Measurements from ENCODE around the gene CORO7. TPM values are rescaled to one million over a fixed set of nuclear protein-coding genes. Genes with fewer than 3 reads are reported as not detected.

Gene CORO7
- polyA plus RNA-seq, 2 of the 4 experiments (the other 2 are of a cell fraction) = 6.0 to 11.9 TPM

DNA sequence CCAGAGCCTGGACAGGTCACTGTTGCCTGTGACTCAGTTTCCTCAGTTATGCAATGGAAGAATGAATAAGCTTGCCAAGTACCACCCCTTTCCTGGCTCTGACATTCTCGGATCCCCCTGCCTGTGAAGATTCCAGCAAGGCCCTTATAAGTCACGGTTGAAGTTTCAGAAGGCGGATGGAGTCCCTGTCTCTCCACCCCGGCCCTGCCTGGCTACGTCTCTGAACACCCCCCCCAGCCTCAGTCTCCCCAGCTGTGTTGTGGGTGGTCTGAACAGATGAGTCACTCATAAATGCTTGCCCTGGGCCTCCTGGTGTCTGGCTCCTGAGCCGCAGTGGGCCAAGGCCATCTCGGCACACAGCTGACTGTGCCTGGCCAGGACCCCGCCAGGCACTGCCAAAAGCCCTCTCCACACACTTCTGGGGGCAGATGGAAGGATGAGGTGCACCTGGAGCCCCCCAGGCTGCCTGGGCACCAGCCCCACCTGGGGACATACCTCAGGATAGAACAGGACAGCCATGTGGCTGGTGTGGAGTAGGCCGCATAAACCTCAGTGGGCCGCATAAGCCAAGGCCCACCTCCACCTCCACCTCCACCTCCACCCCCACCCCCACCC lies 29.3 kb downstream of the CORO7 start:
- H3K4me3 ChIP-seq = no peak overlapping the region
- DNase-seq (ENCODE audit: low read depth in 1 of 2, low spot score in 1 of 2) (no peak), FAIRE-seq (no peak), ATAC-seq (no peak)
- peak overlapping the region in 1 of 2 experiments; percentile 26; a peak in 1 of 6 replicates for H3K27ac ChIP-seq
- peaks cover 12% of the 10 kb centered on the region; the same call in 2 of the 3 replicates for H3K4me1 ChIP-seq
- no peak overlapping the region for H3K4me2 ChIP-seq
- no peak for TF ChIP-seq FOSL2 (IDR thresholded peaks at IDR 0.05)
- peak; percentile 29; the same call in 1 of the 2 replicates for TF ChIP-seq FOSL2 (CRISPR knock-in tag; IDR thresholded peaks at IDR 0.05)
- TF ChIP-seq RCOR1 (IDR thresholded peaks at IDR 0.05; ENCODE audit: low read depth, low read length) = no peak
- 90% methylated on average over 10 of the region's 10 CpGs for WGBS (ENCODE audit: missing lambda C conversion rate)
- ChIA-PET CTCF (interaction anchor here (0.6 to 32.6 kb wide), 8 partner anchors 12 to 700 kb away, joined by 3 to 833 read pairs (median 4); partner anchors contain the start of gene VASN), POLR2A (no interaction called here)
- H3K9me3 ChIP-seq = no peaks in the 10 kb centered on the region

DNA sequence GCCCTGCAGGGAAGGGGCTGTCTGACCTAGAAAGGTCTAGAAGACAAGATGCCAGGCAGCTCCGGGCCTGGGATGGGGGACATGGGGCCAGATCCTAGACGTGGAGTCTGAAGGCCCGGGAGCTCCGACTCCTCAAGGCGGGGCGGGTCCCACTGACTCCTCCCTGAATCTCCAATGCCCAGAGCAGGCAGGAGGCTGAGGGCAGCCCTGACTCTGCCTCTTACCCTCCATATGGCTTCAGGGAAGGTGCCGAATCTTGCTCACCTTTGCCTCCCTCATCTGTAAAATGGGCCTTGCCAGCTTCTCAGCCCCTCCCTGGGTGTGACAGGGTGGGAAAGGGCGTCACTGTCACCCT lies 30.0 kb downstream of the CORO7 start:
- POLR2A ChIA-PET = no interaction called here
- DNase-seq (ENCODE audit: low read depth in 1 of 2, low spot score in 1 of 2) = no peak

DNA sequence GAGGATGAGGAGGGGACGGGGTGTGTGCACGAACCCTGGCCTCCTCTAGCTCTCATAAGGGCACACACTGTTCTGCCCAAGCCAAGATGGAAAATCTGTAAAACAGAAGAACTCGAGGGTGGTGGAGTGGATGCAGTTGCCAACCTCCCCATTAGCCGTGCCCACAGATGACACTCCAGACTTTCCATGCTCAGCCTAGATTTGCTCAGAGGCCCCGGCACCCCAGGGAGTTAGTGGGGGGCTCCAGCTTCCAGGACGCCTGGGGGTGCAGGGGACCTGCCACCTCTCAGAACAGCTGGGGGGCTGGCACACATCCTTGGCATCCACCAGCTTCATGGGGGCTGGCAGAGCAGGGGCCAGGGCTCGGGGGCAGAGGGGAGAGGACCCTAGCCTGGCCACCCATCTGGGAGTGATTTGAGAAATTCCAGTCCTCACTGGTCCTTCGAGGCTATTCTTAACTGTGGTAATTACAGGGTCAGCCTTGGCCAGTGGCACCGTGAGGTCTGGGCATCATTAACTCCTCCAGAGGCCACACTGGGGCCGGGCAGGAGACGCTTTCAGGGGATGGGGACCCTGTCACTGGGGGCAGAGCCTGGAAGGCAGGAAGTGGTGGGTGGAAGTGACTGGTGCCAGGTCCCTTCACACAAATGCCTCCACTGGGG lies 30.5 kb downstream of the CORO7 start:
- no peaks in the 10 kb centered on the region for H3K9me3 ChIP-seq
- POLR2A ChIA-PET = no interaction called here
- H3K27ac ChIP-seq = no peak overlapping the region
- H3K4me2 ChIP-seq = no peak overlapping the region
- DNase-seq (ENCODE audit: low read depth in 1 of 2, low spot score in 1 of 2) = no peak
- ATAC-seq = peak in 1 of 2 experiments; percentile 2; a peak in 2 of 6 replicates
- FAIRE-seq = no peak
- CTCF ChIA-PET = interaction anchor here (0.6 to 32.6 kb wide), 6 partner anchors 11 to 56 kb away, joined by 3 to 833 read pairs (median 6); partner anchors contain the start of gene VASN
- H3K4me3 ChIP-seq = no peak overlapping the region
- peaks cover 12% of the 10 kb centered on the region; the same call in 2 of the 3 replicates for H3K4me1 ChIP-seq
- no peak for TF ChIP-seq MAZ (IDR thresholded peaks at IDR 0.05; ENCODE audit: borderline replicate concordance, low read depth, low read length)
- no peak for TF ChIP-seq SMC3 (IDR thresholded peaks at IDR 0.05)
- no peak for TF ChIP-seq RFX5 (IDR thresholded peaks at IDR 0.05)
- TF ChIP-seq, protein P1, sequence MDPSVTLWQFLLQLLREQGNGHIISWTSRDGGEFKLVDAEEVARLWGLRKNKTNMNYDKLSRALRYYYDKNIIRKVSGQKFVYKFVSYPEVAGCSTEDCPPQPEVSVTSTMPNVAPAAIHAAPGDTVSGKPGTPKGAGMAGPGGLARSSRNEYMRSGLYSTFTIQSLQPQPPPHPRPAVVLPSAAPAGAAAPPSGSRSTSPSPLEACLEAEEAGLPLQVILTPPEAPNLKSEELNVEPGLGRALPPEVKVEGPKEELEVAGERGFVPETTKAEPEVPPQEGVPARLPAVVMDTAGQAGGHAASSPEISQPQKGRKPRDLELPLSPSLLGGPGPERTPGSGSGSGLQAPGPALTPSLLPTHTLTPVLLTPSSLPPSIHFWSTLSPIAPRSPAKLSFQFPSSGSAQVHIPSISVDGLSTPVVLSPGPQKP (IDR thresholded peaks at IDR 0.05; ENCODE audit: low read depth, low read length) = no peak
- no peak for TF ChIP-seq BHLHE40 (IDR thresholded peaks at IDR 0.05; ENCODE audit: low read depth, low read length)
- no peak for TF ChIP-seq FOSB (CRISPR knock-in tag; IDR thresholded peaks at IDR 0.05)
- TF ChIP-seq CEBPB (IDR thresholded peaks at IDR 0.05) = no peak
- TF ChIP-seq, protein P2, sequence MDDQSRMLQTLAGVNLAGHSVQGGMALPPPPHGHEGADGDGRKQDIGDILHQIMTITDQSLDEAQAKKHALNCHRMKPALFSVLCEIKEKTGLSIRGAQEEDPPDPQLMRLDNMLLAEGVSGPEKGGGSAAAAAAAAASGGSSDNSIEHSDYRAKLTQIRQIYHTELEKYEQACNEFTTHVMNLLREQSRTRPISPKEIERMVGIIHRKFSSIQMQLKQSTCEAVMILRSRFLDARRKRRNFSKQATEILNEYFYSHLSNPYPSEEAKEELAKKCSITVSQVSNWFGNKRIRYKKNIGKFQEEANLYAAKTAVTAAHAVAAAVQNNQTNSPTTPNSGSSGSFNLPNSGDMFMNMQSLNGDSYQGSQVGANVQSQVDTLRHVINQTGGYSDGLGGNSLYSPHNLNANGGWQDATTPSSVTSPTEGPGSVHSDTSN (IDR thresholded peaks at IDR 0.05) = no peak
- WGBS (ENCODE audit: missing lambda C conversion rate) = 77% methylated on average over 9 of the region's 11 CpGs

More for the DNA sequence above, 30.0 kb downstream of the CORO7 start:
- Histone ChIP-seq H3K9me3 (no peaks in the 10 kb centered on the region), H3K27ac (no peak overlapping the region), H3K4me3 (no peak overlapping the region), H3K4me2 (no peak overlapping the region), H3K4me1 (peaks cover 12% of the 10 kb centered on the region; the same call in 2 of the 3 replicates)
- peak; percentile 44 to 63; a peak in 4 of 6 replicates for ATAC-seq
- FAIRE-seq = no peak
- CTCF ChIA-PET = interaction anchor here (0.6 to 32.6 kb wide), 5 partner anchors 11 to 40 kb away, joined by 3 to 833 read pairs (median 6); partner anchors contain the start of gene VASN
- 64% methylated on average over 8 of the region's 8 CpGs for WGBS (ENCODE audit: missing lambda C conversion rate)
- no peak for TF ChIP-seq NR3C1 (IDR thresholded peaks at IDR 0.05)
- TF ChIP-seq ZC3H11A (IDR thresholded peaks at IDR 0.05) = no peak
- no peak for TF ChIP-seq EP300 (IDR thresholded peaks at IDR 0.05)
- TF ChIP-seq RARB (CRISPR knock-in tag; IDR thresholded peaks at IDR 0.05) = no peak
- TF ChIP-seq GATA3 (IDR thresholded peaks at IDR 0.05; ENCODE audit: borderline replicate concordance) = no peak
- no peak for TF ChIP-seq NPAS2 (CRISPR knock-in tag; IDR thresholded peaks at IDR 0.05; ENCODE audit: borderline replicate concordance)
- TF ChIP-seq CBX2 (IDR thresholded peaks at IDR 0.05; ENCODE audit: borderline replicate concordance, low read depth) = no peak
- TF ChIP-seq FOXS1 (CRISPR knock-in tag; IDR thresholded peaks at IDR 0.05) = no peak
- TF ChIP-seq EHF (CRISPR knock-in tag; IDR thresholded peaks at IDR 0.05) = no peak
- TF ChIP-seq CEBPB (IDR thresholded peaks at IDR 0.05) = no peak
- no peak for TF ChIP-seq RAD21 (conservative IDR thresholded peaks at IDR 0.05 in 1 of 2, IDR thresholded peaks at IDR 0.05 in 1 of 2)
- no peak for TF ChIP-seq POLR2AphosphoS2 (conservative IDR thresholded peaks at IDR 0.05; ENCODE audit: low read length)
- TF ChIP-seq, protein P3, sequence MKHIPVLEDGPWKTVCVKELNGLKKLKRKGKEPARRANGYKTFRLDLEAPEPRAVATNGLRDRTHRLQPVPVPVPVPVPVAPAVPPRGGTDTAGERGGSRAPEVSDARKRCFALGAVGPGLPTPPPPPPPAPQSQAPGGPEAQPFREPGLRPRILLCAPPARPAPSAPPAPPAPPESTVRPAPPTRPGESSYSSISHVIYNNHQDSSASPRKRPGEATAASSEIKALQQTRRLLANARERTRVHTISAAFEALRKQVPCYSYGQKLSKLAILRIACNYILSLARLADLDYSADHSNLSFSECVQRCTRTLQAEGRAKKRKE (CRISPR knock-in tag; IDR thresholded peaks at IDR 0.05; ENCODE audit: low read depth) = no peak
- TF ChIP-seq, protein P4, sequence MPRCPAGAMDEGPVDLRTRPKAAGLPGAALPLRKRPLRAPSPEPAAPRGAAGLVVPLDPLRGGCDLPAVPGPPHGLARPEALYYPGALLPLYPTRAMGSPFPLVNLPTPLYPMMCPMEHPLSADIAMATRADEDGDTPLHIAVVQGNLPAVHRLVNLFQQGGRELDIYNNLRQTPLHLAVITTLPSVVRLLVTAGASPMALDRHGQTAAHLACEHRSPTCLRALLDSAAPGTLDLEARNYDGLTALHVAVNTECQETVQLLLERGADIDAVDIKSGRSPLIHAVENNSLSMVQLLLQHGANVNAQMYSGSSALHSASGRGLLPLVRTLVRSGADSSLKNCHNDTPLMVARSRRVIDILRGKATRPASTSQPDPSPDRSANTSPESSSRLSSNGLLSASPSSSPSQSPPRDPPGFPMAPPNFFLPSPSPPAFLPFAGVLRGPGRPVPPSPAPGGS (IDR thresholded peaks at IDR 0.05) = no peak
- no peak for TF ChIP-seq FOSL2 (IDR thresholded peaks at IDR 0.05)
- TF ChIP-seq FOSL2 (CRISPR knock-in tag; IDR thresholded peaks at IDR 0.05) = no peak

Measured in A549 (cell line).